ENCODE data around the gene CD47.

Gene CD47

DNA sequence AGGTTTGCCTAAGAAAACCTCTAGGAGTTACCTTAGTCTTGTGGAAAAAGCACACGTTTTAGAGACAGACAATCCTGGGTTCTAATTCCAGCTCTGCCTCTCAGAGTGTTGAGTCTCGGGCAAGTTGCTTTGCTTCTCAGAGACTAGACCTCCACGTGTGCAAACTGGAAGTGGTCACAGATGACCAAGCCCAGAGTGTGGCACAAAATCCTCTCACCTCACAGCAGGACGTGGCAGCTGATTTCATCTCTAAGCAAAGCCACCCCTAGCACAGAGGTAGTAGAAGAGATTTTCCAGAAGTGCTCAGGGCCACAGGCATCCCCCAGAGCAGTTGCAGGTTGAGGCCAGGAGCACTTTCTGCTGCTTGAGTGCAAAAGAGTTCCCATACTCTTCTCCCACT is 79.2 kb downstream of the CD47 start:
- no peak for DNase-seq

DNA sequence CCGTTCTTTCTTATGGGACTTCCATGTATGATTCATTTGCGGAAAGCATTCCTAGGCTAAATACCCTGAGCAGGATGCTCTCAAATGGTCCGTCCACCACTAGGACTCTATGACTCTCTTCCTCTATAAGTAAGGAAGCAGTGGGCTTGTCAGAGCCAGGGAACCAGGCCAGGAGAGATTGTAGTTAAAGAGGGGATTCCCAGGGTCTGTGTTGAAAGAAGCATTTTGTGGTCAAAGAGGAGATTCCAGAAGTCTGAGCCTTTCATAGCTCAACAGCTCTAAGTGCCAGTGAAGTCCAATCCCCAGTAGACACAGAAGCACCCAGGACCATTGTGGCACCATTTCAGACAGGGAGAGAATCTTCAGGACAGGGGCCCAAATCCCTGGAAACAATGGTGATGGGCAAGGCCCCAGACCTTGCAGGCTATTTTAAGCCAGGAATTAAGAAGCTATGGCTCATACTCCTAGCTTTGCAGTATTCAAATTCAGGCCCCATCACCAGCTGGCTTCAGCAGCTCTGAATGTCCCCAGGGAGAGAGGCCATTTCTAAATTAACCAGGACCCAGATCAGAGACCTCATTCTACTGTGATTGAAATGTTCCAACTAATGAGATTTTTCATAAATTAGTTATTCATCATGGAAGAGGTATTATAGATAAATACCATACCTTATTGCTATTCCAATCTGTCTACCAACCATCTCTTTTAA is 81.7 kb downstream of the CD47 start:
- DNase-seq = no peak

DNA sequence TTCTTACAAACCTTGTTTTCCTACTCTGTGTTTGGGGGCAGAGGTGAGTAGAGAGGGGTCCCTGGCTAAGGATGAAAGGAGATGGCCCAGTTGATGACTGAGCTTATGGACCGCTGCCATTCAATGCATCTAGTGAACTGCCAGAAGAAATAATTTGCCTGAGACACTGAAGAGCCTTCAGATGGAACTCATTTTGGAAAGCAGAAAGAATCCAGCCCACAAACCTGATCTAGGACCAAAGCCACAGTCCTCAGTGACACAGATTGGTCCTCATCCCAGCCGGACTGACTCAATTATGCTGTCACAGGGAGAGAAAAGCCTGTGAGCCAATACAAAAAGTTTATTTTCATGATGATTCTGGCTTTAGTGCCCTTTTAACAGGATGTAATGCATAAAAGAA is 82.7 kb downstream of the CD47 start:
- DNase-seq = no peak

DNA sequence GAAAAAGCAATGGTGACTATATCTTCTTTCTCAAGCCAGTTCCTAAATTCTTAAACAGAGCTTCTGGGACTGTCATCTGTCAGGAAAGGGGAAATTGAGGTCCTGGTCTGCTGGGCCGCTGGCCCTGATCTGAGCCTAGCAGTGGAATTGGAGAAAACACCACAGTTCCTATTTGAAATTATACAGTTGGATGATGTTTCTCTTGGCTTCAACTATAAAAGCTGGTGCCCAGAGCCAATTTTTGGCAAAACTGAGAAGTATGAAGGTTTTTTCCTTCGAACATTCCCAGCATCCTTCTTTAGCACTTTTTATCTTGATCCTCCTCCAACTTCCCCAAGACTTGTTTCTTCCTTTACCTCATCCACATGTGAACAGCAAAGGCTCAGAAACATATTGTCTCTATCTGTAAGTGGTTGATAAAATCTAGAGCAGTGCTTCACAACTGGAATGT is 83.9 kb downstream of the CD47 start:
- no peak for DNase-seq

DNA sequence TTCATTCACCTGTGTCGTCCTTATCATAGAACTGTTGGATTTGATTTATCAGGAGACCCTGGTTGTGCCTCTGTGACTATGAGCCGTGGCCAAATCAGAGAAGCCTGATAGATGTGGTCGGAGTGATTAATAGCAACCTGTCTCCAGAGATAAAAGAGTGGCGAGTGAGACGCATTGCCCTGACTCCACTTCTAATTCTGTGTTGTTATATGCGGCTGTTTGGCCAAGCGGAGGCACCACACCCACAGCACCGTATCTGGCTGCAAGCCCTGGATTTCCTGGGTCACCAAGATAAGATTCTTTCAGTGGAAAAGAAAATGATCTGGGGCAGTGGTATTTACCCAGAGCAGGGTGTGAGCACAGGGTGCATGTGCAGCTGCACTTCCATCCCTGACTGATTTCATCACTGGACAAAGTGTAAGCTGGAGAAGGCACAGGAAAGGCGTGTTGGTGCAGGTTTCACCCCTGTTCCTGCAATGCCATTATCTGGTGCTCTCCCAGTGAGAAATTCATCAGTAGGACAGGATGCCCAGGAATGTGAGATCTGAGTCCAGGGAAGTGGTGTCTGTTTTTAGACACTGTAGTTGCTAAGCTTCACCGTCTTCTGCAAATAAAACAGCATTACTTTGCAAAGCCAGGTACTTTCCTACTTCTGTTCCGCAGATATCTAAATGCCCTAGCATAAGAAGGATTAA is 84.6 kb downstream of the CD47 start:
- no peak for DNase-seq

DNA sequence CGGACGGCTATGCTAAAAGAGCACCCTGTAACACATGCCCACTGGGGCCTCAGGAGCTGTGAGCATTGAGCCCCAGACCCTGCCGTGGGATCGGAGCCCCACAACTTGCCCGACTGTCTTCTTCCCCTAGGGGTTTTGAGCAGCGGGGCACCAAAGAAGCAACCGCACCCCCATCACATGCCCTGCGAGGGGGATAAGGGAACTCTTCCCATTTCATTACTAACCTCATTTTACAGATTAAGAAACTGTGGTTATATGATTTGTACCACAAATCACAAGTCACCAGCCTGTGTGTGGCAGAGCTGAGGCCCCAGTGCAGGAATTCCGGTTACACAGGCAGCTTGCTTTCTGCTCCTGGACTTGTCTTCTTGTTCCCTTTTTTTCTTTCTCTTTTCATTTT is 86.2 kb downstream of the CD47 start:
- DNase-seq = no peak

DNA sequence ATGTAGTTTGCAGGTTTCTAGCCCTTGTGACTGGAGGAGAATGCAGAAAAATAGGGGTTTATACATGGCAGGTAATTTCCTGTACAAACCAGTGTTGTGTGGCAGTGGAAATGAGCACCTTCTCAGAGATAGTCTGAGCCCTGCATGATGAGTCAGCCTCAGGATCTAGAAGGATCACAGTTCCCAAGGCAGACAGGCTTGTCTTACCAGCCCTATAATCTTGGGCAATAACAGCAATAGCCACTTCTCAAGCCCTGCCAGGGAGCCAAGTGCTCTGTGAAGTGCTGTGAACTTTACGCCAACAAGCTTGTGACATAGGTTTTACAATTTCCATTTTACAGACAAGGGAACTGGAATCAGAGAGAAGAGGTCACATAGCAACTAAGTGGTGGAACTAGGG is 89.4 kb downstream of the CD47 start:
- no peak for DNase-seq

DNA sequence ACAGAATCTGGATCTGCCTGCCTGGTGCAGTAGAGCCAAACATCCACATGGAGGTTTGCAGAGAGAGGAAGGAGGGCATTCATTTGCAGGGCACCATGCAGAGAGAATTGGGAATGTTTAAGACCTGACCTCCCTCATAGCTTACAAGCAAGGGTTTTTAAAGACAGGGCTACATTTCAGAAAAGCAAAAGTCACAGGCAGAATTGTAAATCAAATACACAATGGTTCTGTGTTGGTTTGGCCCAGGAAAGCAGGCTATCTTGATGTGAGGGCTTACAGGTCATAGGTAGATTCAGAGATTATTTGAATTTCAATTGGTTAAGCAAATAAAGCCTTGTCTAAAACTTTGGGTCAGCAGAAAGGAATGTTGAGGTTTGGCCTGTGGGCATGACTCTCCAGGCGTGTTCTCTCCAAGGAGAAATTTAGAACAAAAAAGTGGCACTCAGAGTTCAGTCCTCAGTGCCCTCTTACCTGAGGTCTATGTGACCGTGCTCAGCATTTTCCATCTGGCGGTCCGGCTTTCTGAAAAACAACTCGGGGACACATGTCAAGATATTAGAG is 91.5 kb downstream of the CD47 start:
- no peak for DNase-seq

DNA sequence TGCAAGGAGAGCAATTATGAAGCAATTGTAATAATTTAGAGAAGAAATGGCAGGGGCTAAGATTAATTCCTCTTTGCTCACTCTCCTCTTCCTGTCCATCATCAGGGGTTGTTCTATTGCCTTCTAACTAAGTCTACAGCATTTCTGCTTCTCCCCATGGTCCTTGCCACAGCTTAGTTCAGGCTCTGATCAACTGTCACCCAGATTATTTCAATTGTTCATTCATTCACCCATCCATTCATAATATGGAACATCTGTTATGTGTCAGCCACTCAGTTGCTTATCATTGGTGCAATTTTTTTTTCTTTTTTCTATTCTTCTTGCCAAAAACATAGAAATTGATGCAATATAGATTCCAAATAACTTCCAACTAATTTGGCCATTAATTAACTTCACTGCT is 93.2 kb downstream of the CD47 start:
- no peak for DNase-seq

DNA sequence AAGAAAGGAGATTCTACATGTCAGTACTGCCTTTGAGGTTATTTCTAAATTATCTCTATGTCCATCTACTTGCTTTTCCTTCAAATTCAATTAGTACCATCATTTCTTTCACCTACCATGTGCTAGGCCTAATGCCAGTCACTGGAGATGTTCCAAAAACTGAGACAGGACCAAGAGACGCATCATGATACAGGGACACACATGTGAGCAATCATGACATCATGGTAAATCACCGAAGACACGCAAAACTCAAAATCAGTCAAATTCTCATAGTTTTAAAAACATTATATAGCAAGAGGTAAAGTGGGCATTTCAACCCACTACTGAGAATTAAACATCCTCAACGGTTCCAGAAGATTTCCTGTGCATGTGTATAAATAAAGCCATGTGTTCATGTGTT is 95.0 kb downstream of the CD47 start:
- DNase-seq = no peak

DNA sequence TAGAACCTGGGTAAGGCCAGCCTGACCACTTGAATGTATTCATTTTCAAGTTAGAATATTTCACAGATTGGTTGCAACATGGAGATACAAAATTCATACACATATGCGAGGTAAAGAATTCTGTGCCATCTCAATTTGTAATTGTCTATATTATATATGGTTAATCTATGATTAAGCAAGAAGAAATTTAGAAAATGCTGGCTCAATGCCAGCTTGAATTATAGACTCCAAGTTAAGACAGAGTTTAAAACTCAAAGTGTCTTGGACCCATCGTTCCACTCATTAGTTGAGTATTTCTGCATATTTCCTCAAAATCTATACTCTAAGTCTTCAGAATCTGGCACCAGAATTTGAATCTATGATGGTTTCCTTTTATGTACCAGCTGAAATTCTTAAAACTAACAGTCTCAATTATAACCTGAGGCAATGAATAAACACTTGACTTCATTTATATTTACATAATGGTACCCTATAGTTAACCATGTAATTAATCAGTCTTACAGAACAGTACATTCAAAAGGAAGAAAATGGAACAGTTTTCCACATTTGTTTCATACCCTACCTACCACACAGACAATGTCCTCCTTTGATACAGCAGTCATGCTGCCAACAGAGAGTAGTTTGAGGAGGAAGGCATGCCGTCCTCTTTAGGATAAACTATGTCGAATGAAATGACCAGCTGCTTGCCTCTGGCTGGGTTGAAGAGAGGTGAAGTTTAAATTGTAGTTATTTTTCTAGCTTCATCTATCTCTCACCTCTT is 95.7 kb downstream of the CD47 start:
- no peak for DNase-seq

DNA sequence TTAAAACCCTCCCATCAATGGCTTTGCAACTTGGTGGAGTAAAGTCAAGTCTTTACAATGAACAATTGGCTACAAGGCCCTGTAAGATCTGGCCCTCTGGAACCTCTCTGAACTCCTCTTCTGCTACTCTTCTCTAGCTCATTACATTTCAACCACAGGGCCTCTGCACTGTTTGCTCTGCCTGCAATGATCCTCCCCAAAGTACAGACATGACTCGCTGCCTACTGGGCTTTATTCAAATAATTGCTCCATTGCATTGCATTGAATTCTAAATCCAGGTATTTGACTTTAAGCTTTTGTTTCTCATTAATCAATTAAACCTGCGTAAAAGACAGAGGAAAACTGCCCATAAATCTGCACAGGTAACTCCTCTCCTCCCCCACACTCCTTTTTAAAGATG is 96.7 kb downstream of the CD47 start:
- no peak for DNase-seq

DNA sequence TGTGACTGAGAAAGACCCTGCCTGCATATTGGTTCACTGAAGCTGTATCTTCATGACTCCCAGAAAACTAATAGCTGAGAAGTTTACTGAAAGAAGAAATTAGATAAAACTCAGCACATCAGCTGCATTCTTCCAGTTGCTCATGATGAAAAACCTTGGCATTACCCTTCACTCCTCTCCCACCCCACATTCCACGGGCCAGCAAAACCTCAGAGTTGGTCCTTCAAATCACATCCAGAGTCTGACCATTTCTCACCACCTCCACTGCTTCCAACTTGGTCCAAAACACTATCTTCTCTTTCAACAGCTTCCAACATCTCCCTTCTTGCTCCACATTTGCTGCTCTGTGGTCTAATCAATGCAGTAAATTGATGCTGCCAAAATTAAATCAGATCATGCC is 97.1 kb downstream of the CD47 start:
- DNase-seq = no peak
